HepG2 (cell line): ENCODE results near the gene MEGF6. TPM values are rescaled to one million over a fixed set of nuclear protein-coding genes. Genes with fewer than 3 reads are reported as not detected.

Experiments
- E2F2 ChIP-seq: sonication (generic); formaldehyde crosslinking; IDR thresholded peaks from 2 replicates; pipeline ENCODE4 v1.4.0; 2020; ENCODE audit warnings: missing genetic modification reagents, borderline replicate concordance
- KLF16 ChIP-seq, 2 experiments: sonication (generic) in 1 of 2; formaldehyde crosslinking in 1 of 2; IDR thresholded peaks; 2 replicates each; pipeline versions ENCODE4 v1.6.1 to v1.8.0; 2016 to 2023; ENCODE audit warnings: missing genetic modification reagents in 2 of 2, missing compliant biosample characterization in 1 of 2
- NFIC ChIP-seq: IDR thresholded peaks from 2 replicates; pipeline ENCODE4 v1.6.1; 2012; ENCODE audit warnings: mild to moderate bottlenecking, low read length, inconsistent platforms
- PHF20 ChIP-seq: sonication (generic); formaldehyde crosslinking; IDR thresholded peaks from 2 replicates; pipeline ENCODE4 v1.5.0; 2020; ENCODE audit warnings: mild to moderate bottlenecking, missing genetic modification reagents
- RBM22 ChIP-seq: fragments of 200-400 bp; formaldehyde crosslinking; optimal IDR thresholded peaks from 2 replicates; pipeline ENCODE3; 2017; ENCODE audit warnings: mild to moderate bottlenecking, low read length, moderate library complexity
- SMARCE1 ChIP-seq: fragments of 450-650 bp; IDR thresholded peaks from 2 replicates; pipeline ENCODE4 v1.6.1; 2017; ENCODE audit warnings: borderline replicate concordance
- WIZ ChIP-seq: sonication (generic); formaldehyde crosslinking; IDR thresholded peaks from 2 replicates; pipeline ENCODE4 v1.5.1; 2020; ENCODE audit warnings: mild to moderate bottlenecking, missing genetic modification reagents
- ZBTB26 ChIP-seq: IDR thresholded peaks from 2 replicates; pipeline ENCODE4 v1.6.1; 2016; ENCODE audit warnings: missing compliant biosample characterization, missing genetic modification reagents, borderline replicate concordance
- ZFP90 ChIP-seq: sonication (generic); formaldehyde crosslinking; IDR thresholded peaks from 2 replicates; pipeline ENCODE4 v1.8.0; 2022; ENCODE audit warnings: missing genetic modification reagents, mild to moderate bottlenecking, inconsistent platforms, borderline replicate concordance
- ZKSCAN5 ChIP-seq: sonication (generic); formaldehyde crosslinking; IDR thresholded peaks from 2 replicates; pipeline ENCODE4 v1.5.1; 2020; ENCODE audit warnings: mild to moderate bottlenecking, missing genetic modification reagents
- ZNF329 ChIP-seq: sonication (generic); formaldehyde crosslinking; IDR thresholded peaks from 2 replicates; pipeline ENCODE4 v1.9.0; 2021; ENCODE audit warnings: low read depth, mild to moderate bottlenecking, missing genetic modification reagents
- ZNF619 ChIP-seq: sonication (generic); formaldehyde crosslinking; IDR thresholded peaks from 2 replicates; pipeline ENCODE4 v1.4.0; 2020; ENCODE audit warnings: mild to moderate bottlenecking, missing genetic modification reagents
- polyA plus RNA-seq, 8 experiments: library from polyadenylated mRNA; depleted of rRNA in 3 of 8; stranded (reverse) in 7 of 8; unstranded in 1 of 8; fragments of >200 nt; fragmentation: Illumina TruSeq in 4 of 8; extraction: Trizol in 4 of 8; gene quantifications; 2 replicates each; pipeline versions ENCODE4 v1.2.1 to v1.2.3, GENCODE V29; 2011 to 2016; ENCODE audit warnings: low read depth in 4 of 8, missing spikeins in 1 of 8, mixed read lengths in 1 of 8; ENCODE audit not compliant: insufficient read depth in 1 of 8
- total RNA-seq, 5 experiments: library from RNA; depleted of rRNA; stranded (reverse); fragments of >200 nt; fragmentation: Illumina TruSeq; extraction: Trizol; gene quantifications; 2 replicates each; pipeline ENCODE4 v1.2.3, GENCODE V29; 2016; ENCODE audit warnings: low read depth in 1 of 5
- TF ChIP-seq, protein P1 (sequence below): sonication (generic); formaldehyde crosslinking; IDR thresholded peaks from one replicate; pipeline ENCODE4 v1.5.1; 2020; ENCODE audit warnings: mild to moderate bottlenecking, missing genetic modification reagents; ENCODE audit errors: not compliant biosample characterization
- TF ChIP-seq, protein P2 (sequence below): sonication (generic); formaldehyde crosslinking; IDR thresholded peaks from 2 replicates; pipeline ENCODE4 v1.4.0; 2020; ENCODE audit warnings: missing genetic modification reagents, low read depth, mild to moderate bottlenecking, borderline replicate concordance
- TF ChIP-seq, protein P3 (sequence below): sonication (generic); formaldehyde crosslinking; conservative IDR thresholded peaks from 2 replicates; pipeline ENCODE4 v1.8.0; 2022; ENCODE audit warnings: missing genetic modification reagents

Gene MEGF6
- total and polyA plus RNA-seq, 2 of the 13 experiments (the other 11 are each of a cell fraction or from before 2014, with no cell fraction given) = 1.9 TPM

DNA sequence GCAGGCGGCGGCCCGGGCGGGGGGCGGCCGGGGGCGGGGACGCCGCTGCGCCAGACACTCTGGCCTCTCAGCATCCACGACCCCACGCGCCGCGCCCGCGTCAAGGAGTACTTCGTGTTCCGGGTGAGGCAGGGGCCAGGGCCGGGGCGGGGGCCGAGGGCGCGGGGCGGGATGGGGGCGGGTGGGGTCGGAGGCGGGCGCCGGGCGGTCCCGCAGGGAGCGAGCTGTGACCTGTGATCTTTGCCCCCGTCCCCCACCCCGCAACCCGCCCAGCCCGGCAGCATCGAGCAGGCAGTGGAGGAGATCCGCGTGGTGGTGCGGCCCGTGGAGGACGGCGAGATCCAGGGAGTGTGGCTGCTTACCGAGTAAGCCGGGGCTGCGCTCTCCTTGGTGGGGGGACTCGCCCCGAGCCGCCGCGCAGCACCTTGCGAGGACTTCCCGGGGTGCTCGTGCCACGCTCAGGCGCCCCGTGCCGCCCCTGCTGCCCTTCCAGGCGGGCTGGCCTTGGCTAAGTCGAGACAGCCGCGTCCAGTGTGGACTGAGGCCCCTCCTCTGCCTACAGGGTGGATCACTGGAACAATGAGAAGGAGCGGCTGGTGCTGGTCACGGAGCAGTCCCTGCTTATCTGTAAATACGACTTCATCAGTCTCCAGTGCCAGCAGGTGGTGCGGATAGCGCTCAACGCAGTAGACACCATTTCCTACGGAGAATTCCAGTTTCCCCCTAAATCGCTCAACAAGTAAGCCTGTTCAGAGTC is 14.0 kb upstream of the MEGF6 start (continued):
- TF ChIP-seq SMARCE1 = no peak
- TF ChIP-seq E2F2 = no peak
- TF ChIP-seq, protein P1, sequence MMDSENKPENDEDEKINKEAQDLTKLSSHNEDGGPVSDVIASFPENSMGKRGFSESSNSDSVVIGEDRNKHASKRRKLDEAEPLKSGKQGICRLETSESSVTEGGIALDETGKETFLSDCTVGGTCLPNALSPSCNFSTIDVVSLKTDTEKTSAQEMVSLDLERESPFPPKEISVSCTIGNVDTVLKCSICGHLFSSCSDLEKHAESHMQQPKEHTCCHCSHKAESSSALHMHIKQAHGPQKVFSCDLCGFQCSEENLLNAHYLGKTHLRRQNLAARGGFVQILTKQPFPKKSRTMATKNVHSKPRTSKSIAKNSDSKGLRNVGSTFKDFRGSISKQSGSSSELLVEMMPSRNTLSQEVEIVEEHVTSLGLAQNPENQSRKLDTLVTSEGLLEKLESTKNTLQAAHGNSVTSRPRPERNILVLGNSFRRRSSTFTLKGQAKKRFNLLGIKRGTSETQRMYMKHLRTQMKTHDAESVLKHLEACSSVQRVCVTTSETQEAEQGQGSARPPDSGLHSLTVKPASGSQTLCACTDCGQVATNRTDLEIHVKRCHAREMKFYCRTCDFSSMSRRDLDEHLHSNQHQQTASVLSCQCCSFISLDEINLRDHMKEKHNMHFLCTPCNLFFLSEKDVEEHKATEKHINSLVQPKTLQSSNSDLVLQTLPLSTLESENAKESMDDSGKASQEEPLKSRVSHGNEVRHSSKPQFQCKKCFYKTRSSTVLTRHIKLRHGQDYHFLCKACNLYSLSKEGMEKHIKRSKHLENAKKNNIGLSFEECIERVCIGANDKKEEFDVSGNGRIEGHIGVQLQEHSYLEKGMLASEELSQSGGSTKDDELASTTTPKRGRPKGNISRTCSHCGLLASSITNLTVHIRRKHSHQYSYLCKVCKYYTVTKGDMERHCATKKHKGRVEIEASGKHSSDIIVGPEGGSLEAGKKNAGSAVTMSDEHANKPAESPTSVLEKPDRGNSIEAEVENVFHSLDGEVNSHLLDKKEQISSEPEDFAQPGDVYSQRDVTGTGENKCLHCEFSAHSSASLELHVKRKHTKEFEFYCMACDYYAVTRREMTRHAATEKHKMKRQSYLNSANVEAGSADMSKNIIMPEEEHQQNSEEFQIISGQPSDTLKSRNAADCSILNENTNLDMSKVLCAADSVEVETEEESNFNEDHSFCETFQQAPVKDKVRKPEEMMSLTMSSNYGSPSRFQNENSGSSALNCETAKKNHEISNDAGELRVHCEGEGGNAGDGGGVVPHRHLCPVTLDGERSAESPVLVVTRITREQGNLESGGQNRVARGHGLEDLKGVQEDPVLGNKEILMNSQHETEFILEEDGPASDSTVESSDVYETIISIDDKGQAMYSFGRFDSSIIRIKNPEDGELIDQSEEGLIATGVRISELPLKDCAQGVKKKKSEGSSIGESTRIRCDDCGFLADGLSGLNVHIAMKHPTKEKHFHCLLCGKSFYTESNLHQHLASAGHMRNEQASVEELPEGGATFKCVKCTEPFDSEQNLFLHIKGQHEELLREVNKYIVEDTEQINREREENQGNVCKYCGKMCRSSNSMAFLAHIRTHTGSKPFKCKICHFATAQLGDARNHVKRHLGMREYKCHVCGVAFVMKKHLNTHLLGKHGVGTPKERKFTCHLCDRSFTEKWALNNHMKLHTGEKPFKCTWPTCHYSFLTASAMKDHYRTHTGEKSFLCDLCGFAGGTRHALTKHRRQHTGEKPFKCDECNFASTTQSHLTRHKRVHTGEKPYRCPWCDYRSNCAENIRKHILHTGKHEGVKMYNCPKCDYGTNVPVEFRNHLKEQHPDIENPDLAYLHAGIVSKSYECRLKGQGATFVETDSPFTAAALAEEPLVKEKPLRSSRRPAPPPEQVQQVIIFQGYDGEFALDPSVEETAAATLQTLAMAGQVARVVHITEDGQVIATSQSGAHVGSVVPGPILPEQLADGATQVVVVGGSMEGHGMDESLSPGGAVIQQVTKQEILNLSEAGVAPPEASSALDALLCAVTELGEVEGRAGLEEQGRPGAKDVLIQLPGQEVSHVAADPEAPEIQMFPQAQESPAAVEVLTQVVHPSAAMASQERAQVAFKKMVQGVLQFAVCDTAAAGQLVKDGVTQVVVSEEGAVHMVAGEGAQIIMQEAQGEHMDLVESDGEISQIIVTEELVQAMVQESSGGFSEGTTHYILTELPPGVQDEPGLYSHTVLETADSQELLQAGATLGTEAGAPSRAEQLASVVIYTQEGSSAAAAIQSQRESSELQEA = peak; percentile 80
- TF ChIP-seq ZFP90 (CRISPR knock-in tag) = no peak
- TF ChIP-seq, protein P2, sequence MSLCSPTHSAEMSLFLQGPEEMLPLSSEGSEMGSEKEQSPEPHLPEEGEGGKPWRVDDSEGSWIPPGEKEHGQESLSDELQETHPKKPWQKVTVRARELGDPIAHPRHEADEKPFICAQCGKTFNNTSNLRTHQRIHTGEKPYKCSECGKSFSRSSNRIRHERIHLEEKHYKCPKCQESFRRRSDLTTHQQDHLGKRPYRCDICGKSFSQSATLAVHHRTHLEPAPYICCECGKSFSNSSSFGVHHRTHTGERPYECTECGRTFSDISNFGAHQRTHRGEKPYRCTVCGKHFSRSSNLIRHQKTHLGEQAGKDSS (CRISPR knock-in tag) = peak; percentile 84; the same call in 1 of the 2 replicates
- no peak for TF ChIP-seq RBM22
- TF ChIP-seq PHF20 = 0 out of 2 replicates have a peak, but pooled peaks have one; percentile 38
- TF ChIP-seq NFIC = no peak
- no peak for TF ChIP-seq WIZ (CRISPR knock-in tag)
- no peak for TF ChIP-seq ZKSCAN5 (CRISPR knock-in tag)
- 0 out of 2 replicates have a peak, but pooled peaks have one; percentile 79 for TF ChIP-seq ZNF619
- TF ChIP-seq ZBTB26 (CRISPR knock-in tag) = no peak
- TF ChIP-seq KLF16 (CRISPR knock-in tag; IDR thresholded peaks at IDR 0.05) = no peak
- TF ChIP-seq, protein P3, sequence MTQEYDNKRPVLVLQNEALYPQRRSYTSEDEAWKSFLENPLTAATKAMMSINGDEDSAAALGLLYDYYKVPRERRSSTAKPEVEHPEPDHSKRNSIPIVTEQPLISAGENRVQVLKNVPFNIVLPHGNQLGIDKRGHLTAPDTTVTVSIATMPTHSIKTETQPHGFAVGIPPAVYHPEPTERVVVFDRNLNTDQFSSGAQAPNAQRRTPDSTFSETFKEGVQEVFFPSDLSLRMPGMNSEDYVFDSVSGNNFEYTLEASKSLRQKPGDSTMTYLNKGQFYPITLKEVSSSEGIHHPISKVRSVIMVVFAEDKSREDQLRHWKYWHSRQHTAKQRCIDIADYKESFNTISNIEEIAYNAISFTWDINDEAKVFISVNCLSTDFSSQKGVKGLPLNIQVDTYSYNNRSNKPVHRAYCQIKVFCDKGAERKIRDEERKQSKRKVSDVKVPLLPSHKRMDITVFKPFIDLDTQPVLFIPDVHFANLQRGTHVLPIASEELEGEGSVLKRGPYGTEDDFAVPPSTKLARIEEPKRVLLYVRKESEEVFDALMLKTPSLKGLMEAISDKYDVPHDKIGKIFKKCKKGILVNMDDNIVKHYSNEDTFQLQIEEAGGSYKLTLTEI (CRISPR knock-in tag) = no peak
- no peak for TF ChIP-seq ZNF329 (CRISPR knock-in tag)
